Lung microvascular endothelial cell (primary cell): ENCODE results near the gene LRTM1. TPM values are rescaled to one million over a fixed set of nuclear protein-coding genes. Genes with fewer than 3 reads are reported as not detected.

Experiments used
- DNase-seq, 2 donors: peaks; one replicate each; pipeline versions ENCODE4 v3.0.0 to v3.0.0-alpha.2; 2010; ENCODE audit warnings: low read depth in 2 of 2
- total RNA-seq: library from RNA; depleted of rRNA; stranded (reverse); fragments of >200 nt; gene quantifications from 2 replicates; pipeline ENCODE4 v1.2.1, GENCODE V29; 2014

Gene LRTM1
- total RNA-seq, 1 donor from 2014 or later, result not detected

GRCh38 chr3:54940971-54941370 lies 13.1 kb upstream of the LRTM1 start:
- DNase-seq, result no peak

DNA sequence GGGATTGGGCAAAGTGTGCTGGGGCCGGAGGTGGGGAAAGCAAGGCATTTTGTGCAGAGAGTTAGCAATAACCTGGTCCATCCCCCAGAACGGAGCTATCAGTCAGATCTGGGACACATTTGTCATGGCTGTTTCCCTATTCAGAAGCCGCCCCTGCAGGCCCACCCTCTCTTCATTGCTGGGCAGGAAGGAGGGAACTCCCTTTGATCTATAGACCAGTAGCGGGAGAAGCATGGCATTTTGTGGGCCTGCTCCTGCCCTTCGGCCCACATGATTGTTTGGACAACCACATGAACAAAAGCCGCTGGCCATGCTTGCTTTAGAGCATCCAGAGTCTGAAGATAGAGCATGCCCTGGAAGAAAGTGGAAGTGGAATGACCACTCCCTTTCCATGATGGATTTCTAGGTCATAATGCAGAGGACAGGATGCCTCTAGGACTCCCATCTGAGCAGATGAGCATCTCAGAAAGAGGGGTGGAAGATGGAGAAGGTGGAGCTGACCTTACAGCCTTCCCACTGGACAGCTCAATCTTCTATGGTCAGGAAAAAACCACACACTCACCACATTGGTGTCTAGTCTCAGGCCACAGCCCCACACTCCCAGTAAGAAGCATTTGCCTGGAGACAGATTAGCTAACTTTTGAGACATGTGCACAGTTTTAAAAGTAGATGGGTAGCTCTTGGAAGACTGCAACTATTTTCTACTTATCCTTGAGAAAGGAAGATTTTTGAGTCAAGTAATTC lies 11.9 kb upstream of the LRTM1 start:
- no peak for DNase-seq

DNA sequence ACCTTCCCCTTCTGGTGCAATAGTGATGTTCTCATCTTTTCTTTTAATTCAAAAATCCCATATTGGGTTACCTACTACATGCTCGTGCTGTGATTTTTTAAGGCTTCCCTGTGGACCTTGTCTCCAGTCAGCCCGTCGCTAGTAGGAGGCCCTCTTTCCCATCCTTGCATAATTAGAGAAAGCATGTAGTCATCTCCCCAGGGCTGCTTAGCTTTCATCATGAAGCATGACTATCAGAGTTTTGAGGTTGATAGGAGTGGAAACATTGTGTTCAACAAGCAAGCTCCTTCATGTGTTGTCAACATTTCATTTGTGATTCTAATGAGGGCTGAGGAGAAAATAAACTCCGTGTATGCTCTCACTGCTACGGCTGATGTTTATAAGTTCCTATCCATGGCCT lies 8.7 kb upstream of the LRTM1 start:
- no peak for DNase-seq

DNA sequence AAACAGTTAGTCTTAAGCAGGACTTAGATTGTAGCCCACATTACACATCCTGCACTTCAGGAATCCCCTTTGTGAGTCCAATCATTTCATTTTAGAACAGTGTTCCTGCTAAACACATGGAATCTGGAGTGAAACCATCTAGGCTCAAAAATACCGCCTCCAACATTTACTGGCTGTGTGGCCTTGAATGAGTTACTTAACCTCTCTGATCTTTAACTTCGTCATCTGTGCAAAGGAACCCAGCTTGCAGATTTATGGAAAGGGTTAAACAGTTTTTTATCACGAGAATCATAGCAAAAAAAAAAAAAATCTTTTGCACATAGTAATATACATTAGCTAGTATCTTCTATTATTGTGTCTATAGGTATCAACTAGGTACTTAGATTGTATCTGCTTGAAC lies 8.0 kb upstream of the LRTM1 start:
- DNase-seq, result no peak

DNA sequence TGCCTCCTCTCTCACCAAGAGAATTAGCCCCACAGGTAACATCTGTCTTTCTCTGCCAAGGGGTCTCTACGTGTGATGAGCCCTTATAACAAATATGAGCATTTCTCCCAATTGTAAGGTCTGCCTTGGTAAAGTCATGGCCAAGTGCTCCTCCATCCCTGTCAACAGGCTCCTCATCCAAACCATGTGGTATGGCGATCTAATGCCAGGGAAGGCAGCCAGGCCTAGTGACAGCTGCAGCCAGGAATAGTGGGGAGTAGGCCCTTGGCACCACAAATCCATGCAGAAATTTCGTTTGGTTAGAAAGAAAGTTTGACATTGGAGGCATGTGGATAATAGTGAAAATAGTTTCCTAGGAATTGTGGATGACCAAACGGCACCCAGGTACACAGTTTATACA lies 4.7 kb upstream of the LRTM1 start:
- no peak for DNase-seq

DNA sequence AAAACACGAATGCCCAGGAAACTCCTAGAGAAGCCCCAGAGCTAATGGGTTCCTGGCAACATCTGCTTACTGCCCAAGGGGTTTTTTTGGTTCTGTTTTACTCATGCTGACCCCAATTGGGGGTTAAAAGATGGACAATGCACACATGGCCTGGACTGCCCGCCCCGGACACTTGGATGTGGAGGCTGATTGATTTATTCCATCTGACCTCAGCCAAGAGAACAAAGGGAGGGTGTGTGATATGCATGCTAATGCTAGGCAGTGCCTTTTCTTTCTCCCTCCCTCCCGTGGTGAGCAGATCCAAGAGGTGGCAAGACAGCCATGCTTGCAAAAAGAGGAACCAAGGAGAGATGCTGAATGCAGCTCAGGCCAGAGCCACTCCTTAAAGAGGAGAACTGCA lies 3.3 kb upstream of the LRTM1 start:
- no peak for DNase-seq

GRCh38 chr3:54918516-54918915 lies 9.3 kb downstream of the LRTM1 start:
- no peak for DNase-seq

DNA sequence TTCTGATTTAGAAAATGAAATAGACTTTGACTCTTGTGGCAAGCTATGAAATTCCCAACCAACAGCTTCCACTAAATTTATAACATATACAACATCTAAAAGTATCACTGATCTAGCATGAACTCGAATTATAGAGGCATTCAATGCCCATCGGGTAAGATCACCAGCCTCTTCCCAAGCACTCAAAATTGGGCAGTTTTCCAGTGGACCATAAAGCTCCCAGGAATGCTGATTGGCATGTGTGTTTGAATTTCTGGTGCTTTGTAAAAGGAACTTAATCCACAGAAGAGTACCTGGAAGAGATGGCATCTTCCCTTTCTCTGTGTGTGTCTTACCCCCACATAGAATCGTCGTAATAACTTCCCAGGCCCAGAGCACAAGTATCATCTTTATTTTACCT lies 10.0 kb downstream of the LRTM1 start:
- DNase-seq, result no peak

DNA sequence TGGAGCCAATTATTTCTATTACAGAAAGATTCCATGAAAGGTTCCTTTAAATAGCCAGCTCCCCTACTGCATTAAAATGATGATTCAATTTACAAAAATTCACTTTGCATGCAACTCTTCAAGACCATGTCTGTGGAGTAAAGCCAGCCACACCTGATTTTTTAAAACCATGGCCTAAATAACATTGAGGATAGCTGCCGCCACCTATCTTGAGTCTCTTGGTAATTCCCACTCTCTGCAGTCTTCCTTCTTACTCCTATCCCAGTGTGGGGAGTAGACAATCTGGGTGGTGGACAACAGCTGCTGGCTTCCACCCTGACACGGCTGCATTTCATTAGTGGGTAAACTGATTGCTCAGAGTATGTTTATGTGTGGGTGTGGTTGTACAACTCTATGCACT lies 10.7 kb downstream of the LRTM1 start:
- no peak for DNase-seq

- DNase-seq, result no peak
Measured at GRCh38 chr3:54916732-54917131, 11.1 kb downstream of the LRTM1 start.

DNA sequence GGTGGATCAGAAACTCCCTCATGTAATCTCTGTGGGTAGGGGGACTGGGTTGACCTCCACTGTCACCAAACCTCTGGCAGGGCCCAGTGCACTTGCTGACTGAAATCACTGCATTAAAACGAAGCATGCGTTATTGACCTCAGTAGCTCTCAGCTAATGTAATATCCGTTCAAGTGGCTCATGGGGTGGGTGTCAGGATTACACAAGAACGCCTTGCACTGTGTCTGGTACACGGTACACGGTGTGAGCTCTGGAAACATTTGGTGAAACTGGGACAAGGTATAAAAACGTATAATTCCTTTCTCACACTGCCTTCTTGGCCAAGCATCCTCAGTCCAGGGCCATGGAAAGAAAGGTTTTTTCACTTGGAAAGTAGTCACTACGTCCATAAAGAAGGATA lies 11.9 kb downstream of the LRTM1 start:
- no peak for DNase-seq

DNA sequence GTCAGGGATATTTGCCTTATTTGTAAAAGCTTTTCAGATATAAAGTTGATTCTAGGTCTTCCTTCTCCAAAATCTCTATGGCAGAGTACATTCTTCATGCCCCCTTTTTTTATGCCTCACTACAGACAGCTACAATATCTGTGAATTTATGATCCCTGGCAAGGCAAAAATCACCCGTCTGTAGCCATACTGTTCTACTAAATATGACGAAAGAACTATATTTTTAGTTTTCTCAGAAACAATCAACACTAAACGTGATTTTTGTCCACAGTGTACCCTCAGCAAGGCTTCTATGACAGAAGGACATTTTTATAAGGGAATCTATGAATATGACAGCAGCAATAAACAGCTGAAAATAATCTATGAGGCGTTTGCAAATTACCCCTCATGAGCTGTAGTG lies 12.7 kb downstream of the LRTM1 start:
- DNase-seq, result no peak

DNA sequence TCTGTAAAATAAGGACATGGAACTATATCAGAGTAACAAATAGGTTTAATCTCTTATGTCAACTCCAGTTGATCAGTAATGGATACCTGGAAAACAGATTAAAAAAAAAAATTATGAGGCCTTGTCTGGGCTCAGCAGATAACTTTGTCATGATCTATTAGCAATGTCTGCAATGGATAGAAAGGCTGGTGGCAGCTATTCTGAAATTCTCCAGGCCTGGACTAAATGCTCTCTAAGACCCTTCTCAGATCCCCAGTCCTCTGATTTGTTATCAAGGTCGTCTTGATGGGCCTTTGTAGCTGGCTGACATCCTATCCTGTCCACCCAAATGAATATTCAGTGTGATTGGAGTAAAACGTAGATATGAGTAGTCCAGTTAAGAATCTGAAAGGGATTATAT lies 13.7 kb downstream of the LRTM1 start:
- DNase-seq, result no peak

DNA sequence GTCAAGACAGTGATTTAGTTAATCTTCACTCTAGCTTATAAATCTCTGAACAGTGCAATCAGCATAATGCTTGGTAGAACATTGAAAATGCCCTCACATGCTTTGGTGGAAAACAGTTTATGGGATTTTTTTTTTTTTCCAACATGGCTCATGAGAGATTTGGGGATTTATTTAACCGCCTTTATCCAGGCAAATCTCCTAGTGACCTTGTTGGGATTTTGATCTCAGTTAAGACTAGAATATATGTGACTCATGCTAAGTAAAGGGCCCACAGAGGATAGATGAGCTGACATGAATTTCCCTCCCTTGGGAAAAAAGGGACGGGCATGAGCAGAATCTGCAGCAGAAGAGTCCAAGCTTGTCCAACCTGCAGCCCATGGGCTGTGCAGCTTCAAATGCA lies 18.7 kb downstream of the LRTM1 start:
- no peak for DNase-seq

- no peak for DNase-seq
Measured at GRCh38 chr3:54906763-54907162, 21.1 kb downstream of the LRTM1 start.

- no peak for DNase-seq
Measured at GRCh38 chr3:54905920-54906319, 21.9 kb downstream of the LRTM1 start.

DNA sequence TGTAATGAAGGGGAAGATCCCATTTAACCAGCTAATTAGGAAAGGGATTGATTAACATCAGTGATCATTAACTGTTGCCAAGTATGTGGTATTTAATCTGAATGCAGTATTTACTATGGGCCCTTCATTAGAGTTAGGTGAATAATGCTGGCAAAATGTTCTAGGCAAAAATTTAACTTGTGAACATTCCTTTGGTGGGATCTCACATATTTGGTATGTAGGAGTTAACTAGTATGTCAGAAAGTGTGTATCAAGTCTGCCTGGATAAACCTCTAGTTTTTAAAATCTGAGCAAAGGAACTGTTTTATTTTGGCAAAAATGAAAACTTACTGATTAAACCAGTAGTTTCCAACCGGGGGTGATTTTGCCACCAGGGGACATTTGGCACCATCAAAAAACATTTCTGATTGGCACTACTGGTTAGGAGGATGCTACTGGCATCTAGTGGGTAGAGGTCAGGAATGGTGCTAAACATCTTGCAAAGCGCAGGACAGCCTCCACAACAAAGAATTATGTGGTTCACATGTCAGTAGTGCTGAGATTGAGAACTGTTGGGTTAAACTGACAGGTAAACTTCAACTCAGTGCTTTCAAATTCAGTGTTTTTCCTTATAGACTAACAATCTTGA lies 22.5 kb downstream of the LRTM1 start:
- no peak for DNase-seq

GRCh38 chr3:54901906-54902685 lies 25.8 kb downstream of the LRTM1 start:
- DNase-seq, result no peak

GRCh38 chr3:54900838-54901591 lies 26.8 kb downstream of the LRTM1 start:
- no peak for DNase-seq

- DNase-seq, result no peak
Measured at GRCh38 chr3:54899273-54899672, 28.6 kb downstream of the LRTM1 start.

DNA sequence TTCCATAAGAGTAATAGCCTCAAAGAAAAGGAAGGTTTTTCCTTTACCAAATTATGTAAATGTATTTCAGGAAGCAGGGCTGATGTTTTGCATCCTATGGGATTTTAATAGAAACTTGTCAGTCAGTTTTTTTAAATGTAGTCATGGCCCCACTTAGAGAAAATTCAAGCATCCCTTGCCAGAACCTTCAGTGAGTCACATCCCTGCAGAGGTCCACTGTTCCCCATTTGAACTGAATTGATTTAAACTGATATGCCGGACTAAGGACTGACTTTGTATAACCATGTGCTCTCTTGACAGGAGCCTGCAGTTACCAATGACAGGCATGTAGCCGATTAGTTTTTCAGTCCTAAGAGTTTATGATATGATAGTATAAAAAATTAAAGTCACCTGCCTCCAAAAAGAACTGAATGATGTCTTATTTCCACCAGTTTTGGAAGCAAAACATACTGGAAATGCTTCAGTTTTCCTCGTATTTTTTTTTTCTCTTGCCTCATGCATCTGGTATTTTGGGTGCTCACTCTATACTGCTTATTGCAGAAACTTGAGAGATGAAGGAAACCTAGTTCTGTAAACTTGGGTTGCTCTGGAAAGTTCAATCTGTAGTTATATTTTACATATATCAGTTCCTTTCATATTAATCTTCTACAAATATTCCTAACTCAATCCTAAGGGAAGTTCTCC lies 30.7 kb downstream of the LRTM1 start:
- no peak for DNase-seq
